HCT116 (cell line): ENCODE results near the gene SLC2A9.

Source experiments
- CEBPB ChIP-seq: IDR thresholded peaks from 2 replicates; pipeline ENCODE4 v1.6.1; 2012; ENCODE audit warnings: low read depth
- EZH2phosphoT487 ChIP-seq: fragments of 200-600 bp; IDR thresholded peaks from 2 replicates; pipeline ENCODE4 v1.6.1; 2018; ENCODE audit warnings: antibody characterized with exemption, borderline replicate concordance
- RAD21 ChIP-seq: IDR thresholded peaks from 2 replicates; pipeline ENCODE4 v1.6.1; 2012; ENCODE audit warnings: low read depth, mild to moderate bottlenecking
- SIN3A ChIP-seq: IDR thresholded peaks from 2 replicates; pipeline ENCODE4 v1.6.1; 2012; ENCODE audit warnings: low read depth
- ZFX ChIP-seq: fragments of 450-650 bp; IDR thresholded peaks from 2 replicates; pipeline ENCODE4 v1.6.1; 2017
- TF ChIP-seq, protein P1 (sequence below), 3 experiments: fragments of 200-600 bp in 1 of 3; sonication (generic) in 1 of 3; IDR thresholded peaks in 2 of 3; conservative IDR thresholded peaks in 1 of 3; 2 replicates each; pipeline ENCODE4 v1.5.1; 2012 to 2017; ENCODE audit warnings: low read depth in 2 of 3, low read length in 2 of 3, antibody characterized with exemption in 1 of 3, borderline replicate concordance in 1 of 3, control low read depth in 1 of 3, mild to moderate bottlenecking in 1 of 3, mixed read lengths in 1 of 3, mixed run types in 1 of 3, moderate library complexity in 1 of 3; ENCODE audit not compliant: insufficient read depth in 1 of 3

DNA sequence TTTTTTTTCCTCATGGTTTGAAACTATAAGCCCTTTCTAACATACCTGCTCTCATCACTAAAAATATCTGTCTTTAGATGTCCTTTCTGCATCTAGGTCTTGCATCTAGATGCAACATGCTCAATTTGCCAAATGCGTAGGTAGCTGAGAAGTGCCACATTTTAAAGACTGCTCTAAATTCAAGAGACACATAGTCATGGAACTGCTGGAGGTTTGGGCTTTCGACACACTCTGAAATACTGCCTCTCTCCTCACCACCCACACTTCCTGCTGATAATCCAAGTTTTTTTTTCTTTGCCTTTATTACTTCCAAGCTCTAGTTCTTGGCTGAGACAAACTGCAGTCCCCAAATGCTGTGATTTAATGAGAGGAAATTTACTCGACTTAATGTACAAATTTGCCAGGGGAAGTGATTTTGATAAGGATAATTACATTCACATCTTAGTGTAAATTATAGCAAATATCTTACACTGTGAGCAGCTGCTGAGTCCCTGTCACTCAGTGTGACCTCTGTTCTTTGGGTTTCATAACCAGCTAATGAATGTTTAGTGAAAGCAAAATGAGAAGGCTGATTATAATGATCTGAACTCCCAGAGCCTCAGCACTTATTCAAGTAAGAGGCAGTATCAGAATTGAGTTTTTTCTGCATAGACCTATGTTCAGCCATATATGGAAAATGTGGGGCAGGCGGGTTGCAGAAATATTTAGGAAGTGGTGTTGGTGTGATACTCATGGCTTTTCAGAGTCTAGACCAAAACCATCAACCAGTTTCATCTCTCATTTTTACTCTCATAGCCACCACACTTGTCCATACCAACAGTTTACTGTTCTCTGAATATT is 208.6 kb downstream of the SLC2A9 start:
- TF ChIP-seq CEBPB (no peak), ZFX (no peak), RAD21 (no peak), SIN3A (no peak), EZH2phosphoT487 (no peak)
- TF ChIP-seq, protein P1, sequence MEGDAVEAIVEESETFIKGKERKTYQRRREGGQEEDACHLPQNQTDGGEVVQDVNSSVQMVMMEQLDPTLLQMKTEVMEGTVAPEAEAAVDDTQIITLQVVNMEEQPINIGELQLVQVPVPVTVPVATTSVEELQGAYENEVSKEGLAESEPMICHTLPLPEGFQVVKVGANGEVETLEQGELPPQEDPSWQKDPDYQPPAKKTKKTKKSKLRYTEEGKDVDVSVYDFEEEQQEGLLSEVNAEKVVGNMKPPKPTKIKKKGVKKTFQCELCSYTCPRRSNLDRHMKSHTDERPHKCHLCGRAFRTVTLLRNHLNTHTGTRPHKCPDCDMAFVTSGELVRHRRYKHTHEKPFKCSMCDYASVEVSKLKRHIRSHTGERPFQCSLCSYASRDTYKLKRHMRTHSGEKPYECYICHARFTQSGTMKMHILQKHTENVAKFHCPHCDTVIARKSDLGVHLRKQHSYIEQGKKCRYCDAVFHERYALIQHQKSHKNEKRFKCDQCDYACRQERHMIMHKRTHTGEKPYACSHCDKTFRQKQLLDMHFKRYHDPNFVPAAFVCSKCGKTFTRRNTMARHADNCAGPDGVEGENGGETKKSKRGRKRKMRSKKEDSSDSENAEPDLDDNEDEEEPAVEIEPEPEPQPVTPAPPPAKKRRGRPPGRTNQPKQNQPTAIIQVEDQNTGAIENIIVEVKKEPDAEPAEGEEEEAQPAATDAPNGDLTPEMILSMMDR (IDR thresholded peaks at IDR 0.05 in 2 of 3, conservative IDR thresholded peaks at IDR 0.05 in 1 of 3; ENCODE audit: borderline replicate concordance in 1 of 3, insufficient read depth in 1 of 3, low read depth in 2 of 3, low read length in 2 of 3) = no peak
